ENCODE measurements around the gene ITM2C.

ITM2C gene

DNA sequence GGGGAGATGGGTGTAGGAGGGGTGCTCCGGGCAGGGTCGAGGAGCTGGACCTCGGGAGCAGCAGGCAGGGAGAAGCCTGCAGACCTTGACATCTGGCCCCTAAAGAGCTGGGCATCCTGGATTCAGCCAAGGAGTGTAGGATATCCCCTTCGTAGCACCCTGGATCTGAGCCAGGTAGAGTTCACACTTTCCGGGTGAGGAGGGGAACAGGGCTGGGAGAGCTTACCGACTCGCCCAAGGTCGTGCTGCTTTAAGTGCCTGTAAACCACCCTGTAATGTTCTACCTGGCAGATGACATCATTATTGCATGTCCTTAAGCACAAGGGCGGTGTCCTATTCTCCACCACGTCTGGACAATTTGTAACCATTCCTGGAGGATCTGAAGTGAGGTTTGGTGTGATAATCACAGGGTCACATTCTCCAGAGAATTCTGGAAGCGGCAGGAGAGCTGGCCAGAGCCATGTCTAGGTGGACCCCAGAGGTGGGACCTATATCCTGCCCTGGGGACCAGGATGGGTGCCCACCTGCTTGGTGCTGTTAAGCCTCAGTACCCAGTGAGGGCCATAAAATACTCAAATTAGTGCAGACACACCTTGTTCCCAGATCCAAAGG lies 14.6 kb downstream of the ITM2C start:
- TF ChIP-seq EGR1 (IDR thresholded peaks at IDR 0.05): no peak
- TF ChIP-seq TEAD4 (IDR thresholded peaks at IDR 0.05): no peak
- TF ChIP-seq CREB1 (IDR thresholded peaks at IDR 0.05; ENCODE audit: low read depth): no peak
- peak; percentile 21; the same call in 1 of the 2 replicates for TF ChIP-seq NFIC (IDR thresholded peaks at IDR 0.05)
- no peak for TF ChIP-seq EP300 (IDR thresholded peaks at IDR 0.05; ENCODE audit: borderline replicate concordance)
- no peak for TF ChIP-seq TAF1 (IDR thresholded peaks at IDR 0.05; ENCODE audit: low read depth)
- TF ChIP-seq, protein P1, sequence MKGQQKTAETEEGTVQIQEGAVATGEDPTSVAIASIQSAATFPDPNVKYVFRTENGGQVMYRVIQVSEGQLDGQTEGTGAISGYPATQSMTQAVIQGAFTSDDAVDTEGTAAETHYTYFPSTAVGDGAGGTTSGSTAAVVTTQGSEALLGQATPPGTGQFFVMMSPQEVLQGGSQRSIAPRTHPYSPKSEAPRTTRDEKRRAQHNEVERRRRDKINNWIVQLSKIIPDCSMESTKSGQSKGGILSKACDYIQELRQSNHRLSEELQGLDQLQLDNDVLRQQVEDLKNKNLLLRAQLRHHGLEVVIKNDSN (IDR thresholded peaks at IDR 0.05): no peak
- TF ChIP-seq CEBPB (IDR thresholded peaks at IDR 0.05): no peak
- TF ChIP-seq, protein P2, sequence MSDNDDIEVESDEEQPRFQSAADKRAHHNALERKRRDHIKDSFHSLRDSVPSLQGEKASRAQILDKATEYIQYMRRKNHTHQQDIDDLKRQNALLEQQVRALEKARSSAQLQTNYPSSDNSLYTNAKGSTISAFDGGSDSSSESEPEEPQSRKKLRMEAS (IDR thresholded peaks at IDR 0.05): no peak

DNA sequence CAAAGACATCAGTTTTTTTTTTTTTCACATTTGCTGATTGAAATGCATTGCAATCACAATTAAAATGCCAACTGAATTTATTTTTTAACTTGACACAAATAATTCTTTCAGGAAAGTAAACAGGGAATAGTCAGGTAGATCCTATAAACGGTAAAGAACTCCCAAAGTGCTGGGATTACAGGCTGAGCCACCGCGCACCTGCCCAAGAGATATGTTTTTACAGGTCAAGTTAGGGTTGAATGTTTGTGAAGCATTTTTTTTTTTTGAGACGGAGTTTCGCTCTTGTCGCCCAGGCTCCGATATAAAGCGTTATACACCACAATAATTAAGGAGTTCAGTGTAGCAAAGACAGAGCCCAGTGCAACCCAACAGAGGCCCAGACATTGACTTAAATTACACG lies 15.1 kb downstream of the ITM2C start:
- TF ChIP-seq ZBTB7A (IDR thresholded peaks at IDR 0.05; ENCODE audit: low read depth): no peak

DNA sequence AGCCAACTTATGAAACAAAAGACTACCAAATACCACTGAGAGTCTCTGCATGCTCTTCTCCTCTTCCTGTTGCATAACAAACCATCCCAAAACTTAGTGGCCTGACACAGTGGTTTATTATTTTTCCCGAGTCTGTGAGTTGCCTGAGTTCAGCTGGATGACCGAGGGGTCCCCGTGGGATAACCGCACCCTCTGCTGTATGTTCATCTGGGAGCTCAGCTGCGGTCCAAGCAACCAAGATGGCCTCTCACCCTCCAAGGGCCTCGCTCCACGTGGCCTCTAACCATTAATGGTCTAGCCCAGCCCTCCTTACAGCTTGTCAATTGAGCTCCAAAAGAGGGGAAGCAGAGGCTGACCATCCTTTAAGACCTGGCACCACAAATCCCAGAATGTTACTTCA lies 17.1 kb downstream of the ITM2C start:
- TF ChIP-seq ZBTB7A (IDR thresholded peaks at IDR 0.05; ENCODE audit: low read depth) (no peak), NFIC (IDR thresholded peaks at IDR 0.05) (no peak), TEAD4 (IDR thresholded peaks at IDR 0.05) (no peak), TCF12 (IDR thresholded peaks at IDR 0.05; ENCODE audit: low read depth) (no peak), EGR1 (IDR thresholded peaks at IDR 0.05) (no peak), YY1 (IDR thresholded peaks at IDR 0.05; ENCODE audit: low read depth) (no peak), FOXM1 (IDR thresholded peaks at IDR 0.05; ENCODE audit: borderline replicate concordance, low read depth) (no peak), TAF1 (IDR thresholded peaks at IDR 0.05; ENCODE audit: low read depth) (no peak), CEBPB (IDR thresholded peaks at IDR 0.05) (no peak), EP300 (IDR thresholded peaks at IDR 0.05; ENCODE audit: borderline replicate concordance) (no peak), RAD21 (IDR thresholded peaks at IDR 0.05; ENCODE audit: low read depth) (no peak), CREB1 (IDR thresholded peaks at IDR 0.05; ENCODE audit: low read depth) (no peak)
- TF ChIP-seq, protein P3, sequence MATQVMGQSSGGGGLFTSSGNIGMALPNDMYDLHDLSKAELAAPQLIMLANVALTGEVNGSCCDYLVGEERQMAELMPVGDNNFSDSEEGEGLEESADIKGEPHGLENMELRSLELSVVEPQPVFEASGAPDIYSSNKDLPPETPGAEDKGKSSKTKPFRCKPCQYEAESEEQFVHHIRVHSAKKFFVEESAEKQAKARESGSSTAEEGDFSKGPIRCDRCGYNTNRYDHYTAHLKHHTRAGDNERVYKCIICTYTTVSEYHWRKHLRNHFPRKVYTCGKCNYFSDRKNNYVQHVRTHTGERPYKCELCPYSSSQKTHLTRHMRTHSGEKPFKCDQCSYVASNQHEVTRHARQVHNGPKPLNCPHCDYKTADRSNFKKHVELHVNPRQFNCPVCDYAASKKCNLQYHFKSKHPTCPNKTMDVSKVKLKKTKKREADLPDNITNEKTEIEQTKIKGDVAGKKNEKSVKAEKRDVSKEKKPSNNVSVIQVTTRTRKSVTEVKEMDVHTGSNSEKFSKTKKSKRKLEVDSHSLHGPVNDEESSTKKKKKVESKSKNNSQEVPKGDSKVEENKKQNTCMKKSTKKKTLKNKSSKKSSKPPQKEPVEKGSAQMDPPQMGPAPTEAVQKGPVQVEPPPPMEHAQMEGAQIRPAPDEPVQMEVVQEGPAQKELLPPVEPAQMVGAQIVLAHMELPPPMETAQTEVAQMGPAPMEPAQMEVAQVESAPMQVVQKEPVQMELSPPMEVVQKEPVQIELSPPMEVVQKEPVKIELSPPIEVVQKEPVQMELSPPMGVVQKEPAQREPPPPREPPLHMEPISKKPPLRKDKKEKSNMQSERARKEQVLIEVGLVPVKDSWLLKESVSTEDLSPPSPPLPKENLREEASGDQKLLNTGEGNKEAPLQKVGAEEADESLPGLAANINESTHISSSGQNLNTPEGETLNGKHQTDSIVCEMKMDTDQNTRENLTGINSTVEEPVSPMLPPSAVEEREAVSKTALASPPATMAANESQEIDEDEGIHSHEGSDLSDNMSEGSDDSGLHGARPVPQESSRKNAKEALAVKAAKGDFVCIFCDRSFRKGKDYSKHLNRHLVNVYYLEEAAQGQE (IDR thresholded peaks at IDR 0.05; ENCODE audit: low read depth): no peak
- TF ChIP-seq, protein P2 (IDR thresholded peaks at IDR 0.05): no peak
- TF ChIP-seq, protein P1 (IDR thresholded peaks at IDR 0.05): no peak

DNA sequence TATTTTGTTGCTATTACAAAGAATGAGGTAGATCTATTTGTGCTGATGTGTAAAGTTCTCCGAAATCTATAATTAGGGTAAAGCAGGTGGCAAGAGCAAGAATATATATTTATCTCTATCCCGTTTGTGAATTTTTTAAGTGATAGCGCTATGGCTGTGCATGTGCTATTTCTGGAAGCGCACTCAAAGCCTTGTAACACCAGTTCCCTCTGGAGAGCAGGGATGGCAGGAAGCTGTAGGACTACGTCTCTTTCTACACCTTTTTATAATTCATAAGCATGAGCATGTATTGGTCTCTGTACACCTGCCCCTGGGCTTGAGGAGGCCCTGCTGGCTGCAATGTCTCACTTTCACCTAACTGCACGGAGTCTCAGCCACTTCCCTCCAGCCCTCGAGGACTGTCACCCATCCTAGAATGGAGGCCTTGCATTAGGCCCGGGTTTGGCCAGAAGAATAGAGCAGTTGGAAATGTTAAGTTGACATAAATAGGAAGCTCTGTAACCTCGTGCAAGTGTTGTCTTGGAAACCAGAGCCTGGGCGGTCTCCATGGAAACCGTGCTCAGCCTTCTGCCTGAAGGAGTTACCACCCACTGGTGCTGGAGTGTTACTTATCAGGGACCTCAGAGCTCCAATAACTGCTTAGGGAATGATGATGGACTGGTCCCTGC lies 20.9 kb downstream of the ITM2C start:
- TF ChIP-seq RAD21 (IDR thresholded peaks at IDR 0.05; ENCODE audit: low read depth) (no peak), EGR1 (IDR thresholded peaks at IDR 0.05) (no peak), FOXM1 (IDR thresholded peaks at IDR 0.05; ENCODE audit: borderline replicate concordance, low read depth) (no peak)

DNA sequence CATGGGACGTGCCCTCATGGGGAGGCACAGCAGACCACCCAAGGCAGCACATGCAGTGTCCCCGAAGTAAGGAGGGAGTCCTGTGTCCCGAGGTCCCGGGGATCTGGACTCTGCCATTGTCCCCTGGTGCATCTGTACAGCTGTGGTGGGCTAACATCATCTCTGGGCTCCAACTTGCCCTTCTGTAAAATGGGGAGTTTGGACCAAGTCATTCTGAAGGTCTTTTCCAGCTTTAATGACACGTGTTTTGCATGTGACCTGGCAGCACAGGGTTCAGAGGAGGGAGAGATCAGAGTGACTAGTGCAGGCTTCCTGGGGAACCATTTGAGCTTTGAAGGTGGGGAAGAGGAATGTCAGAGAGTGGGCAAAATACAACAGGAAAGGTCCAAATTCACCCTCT lies 21.5 kb downstream of the ITM2C start:
- TF ChIP-seq, protein P3 (IDR thresholded peaks at IDR 0.05; ENCODE audit: low read depth): no peak
- TF ChIP-seq CEBPB (IDR thresholded peaks at IDR 0.05) (no peak), CREB1 (IDR thresholded peaks at IDR 0.05; ENCODE audit: low read depth) (no peak), EGR1 (IDR thresholded peaks at IDR 0.05) (no peak), TCF12 (IDR thresholded peaks at IDR 0.05; ENCODE audit: low read depth) (no peak), FOXM1 (IDR thresholded peaks at IDR 0.05; ENCODE audit: borderline replicate concordance, low read depth) (no peak), NFIC (IDR thresholded peaks at IDR 0.05) (no peak), EP300 (IDR thresholded peaks at IDR 0.05; ENCODE audit: borderline replicate concordance) (no peak), ZBTB7A (IDR thresholded peaks at IDR 0.05; ENCODE audit: low read depth) (no peak), TEAD4 (IDR thresholded peaks at IDR 0.05) (no peak), YY1 (IDR thresholded peaks at IDR 0.05; ENCODE audit: low read depth) (no peak), TAF1 (IDR thresholded peaks at IDR 0.05; ENCODE audit: low read depth) (no peak), RAD21 (IDR thresholded peaks at IDR 0.05; ENCODE audit: low read depth) (no peak)
- TF ChIP-seq, protein P2 (IDR thresholded peaks at IDR 0.05): no peak
- TF ChIP-seq, protein P1 (IDR thresholded peaks at IDR 0.05): no peak

Data from Ishikawa (cell line).